Vagina (tissue), 2 donors: ENCODE results near the gene PXYLP1. TPM values are rescaled to one million over a fixed set of nuclear protein-coding genes. Genes with fewer than 3 reads are reported as not detected.

ENCODE experiments used
- DNase-seq, 2 donors: peaks; one replicate each; pipeline ENCODE4 v3.0.0-alpha.2; 2017; ENCODE audit errors: extremely low spot score in 2 of 2
- H3K27ac ChIP-seq: fragments of 200-600 bp; sonication (generic); one replicate; pipeline ENCODE4 v1.5.1; 2019
- H3K27me3 ChIP-seq: fragments of 200-600 bp; sonication (generic); one replicate; pipeline ENCODE4 v1.5.1; 2019
- H3K36me3 ChIP-seq, 2 donors: fragments of 200-600 bp; sonication (generic); one replicate each; pipeline ENCODE4 v1.5.1; 2017 to 2019
- H3K4me1 ChIP-seq: fragments of 200-600 bp; sonication (generic); one replicate; pipeline ENCODE4 v1.5.1; 2019
- H3K4me3 ChIP-seq, 2 donors: fragments of 200-600 bp; sonication (generic); 1 replicate in 1 of 2; 2 replicates in 1 of 2; pipeline ENCODE4 v1.5.1; 2016 to 2019
- H3K9me3 ChIP-seq: fragments of 200-600 bp; sonication (generic); one replicate; pipeline ENCODE4 v1.5.1; 2019
- POLR2A ChIP-seq, 2 donors: fragments of 450-650 bp; IDR thresholded peaks; one replicate each; pipeline ENCODE4 v1.6.1; 2017; ENCODE audit warnings: antibody characterized with exemption in 2 of 2, mild to moderate bottlenecking in 2 of 2, moderate library complexity in 2 of 2
- POLR2AphosphoS5 ChIP-seq, 2 donors: sonication (generic); formaldehyde crosslinking; IDR thresholded peaks; one replicate each; pipeline ENCODE4 v1.9.0; 2017; ENCODE audit warnings: antibody characterized with exemption in 2 of 2, mild to moderate bottlenecking in 2 of 2, low read depth in 1 of 2; ENCODE audit not compliant: insufficient read depth in 1 of 2
- intact Hi-C: fragments of 100-400 bp; cut with DNase I; formaldehyde crosslinking; loops from one replicate; pipeline ENCODE4 v1.15.1; 2023
- total RNA-seq: library from RNA; depleted of rRNA; stranded (reverse); fragments of >200 nt; gene quantifications from one replicate; pipeline ENCODE4 v1.2.3, GENCODE V29; 2016
- TF ChIP-seq, protein P1 (sequence below), 3 experiments: fragments of 450-650 bp in 2 of 3; fragments of 200-600 bp in 1 of 3; sonication (generic) in 1 of 3; IDR thresholded peaks; one replicate each; pipeline ENCODE4 v1.5.1; 2017 to 2019; ENCODE audit warnings: antibody characterized with exemption in 3 of 3, mild to moderate bottlenecking in 2 of 3, moderate library complexity in 2 of 3

Gene PXYLP1
- total RNA-seq, 1 donor from 2014 or later, result 16.7 TPM

- DNase-seq, result no peak
- no peaks in the 10 kb centered on the region for H3K9me3 ChIP-seq
- H3K27ac ChIP-seq, result no peak overlapping the region
- H3K4me1 ChIP-seq, result no peaks in the 10 kb centered on the region
- H3K36me3 ChIP-seq, result no peaks in the 10 kb centered on the region
- no peak overlapping the region for H3K4me3 ChIP-seq
- intact Hi-C loops, result no loop called here
- H3K27me3 ChIP-seq, result no peaks in the 10 kb centered on the region
- TF ChIP-seq, protein P1, sequence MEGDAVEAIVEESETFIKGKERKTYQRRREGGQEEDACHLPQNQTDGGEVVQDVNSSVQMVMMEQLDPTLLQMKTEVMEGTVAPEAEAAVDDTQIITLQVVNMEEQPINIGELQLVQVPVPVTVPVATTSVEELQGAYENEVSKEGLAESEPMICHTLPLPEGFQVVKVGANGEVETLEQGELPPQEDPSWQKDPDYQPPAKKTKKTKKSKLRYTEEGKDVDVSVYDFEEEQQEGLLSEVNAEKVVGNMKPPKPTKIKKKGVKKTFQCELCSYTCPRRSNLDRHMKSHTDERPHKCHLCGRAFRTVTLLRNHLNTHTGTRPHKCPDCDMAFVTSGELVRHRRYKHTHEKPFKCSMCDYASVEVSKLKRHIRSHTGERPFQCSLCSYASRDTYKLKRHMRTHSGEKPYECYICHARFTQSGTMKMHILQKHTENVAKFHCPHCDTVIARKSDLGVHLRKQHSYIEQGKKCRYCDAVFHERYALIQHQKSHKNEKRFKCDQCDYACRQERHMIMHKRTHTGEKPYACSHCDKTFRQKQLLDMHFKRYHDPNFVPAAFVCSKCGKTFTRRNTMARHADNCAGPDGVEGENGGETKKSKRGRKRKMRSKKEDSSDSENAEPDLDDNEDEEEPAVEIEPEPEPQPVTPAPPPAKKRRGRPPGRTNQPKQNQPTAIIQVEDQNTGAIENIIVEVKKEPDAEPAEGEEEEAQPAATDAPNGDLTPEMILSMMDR (IDR thresholded peaks at IDR 0.05), result no peak
- TF ChIP-seq POLR2A (IDR thresholded peaks at IDR 0.05) (no peak), POLR2AphosphoS5 (IDR thresholded peaks at IDR 0.05; ENCODE audit: insufficient read depth in 1 of 2, low read depth in 1 of 2) (no peak)
Measured at GRCh38 chr3:141332416-141332815, 100.8 kb downstream of the PXYLP1 start.

- TF ChIP-seq, protein P1 (IDR thresholded peaks at IDR 0.05), result no peak
- no peak for TF ChIP-seq POLR2AphosphoS5 (IDR thresholded peaks at IDR 0.05; ENCODE audit: insufficient read depth in 1 of 2, low read depth in 1 of 2)
- TF ChIP-seq POLR2A (IDR thresholded peaks at IDR 0.05), result no peak
- H3K4me3 ChIP-seq, result no peak overlapping the region
- no peak for DNase-seq
- H3K27me3 ChIP-seq, result no peaks in the 10 kb centered on the region
- H3K4me1 ChIP-seq, result no peaks in the 10 kb centered on the region
- no peaks in the 10 kb centered on the region for H3K36me3 ChIP-seq
- H3K27ac ChIP-seq, result no peak overlapping the region
- intact Hi-C loops, result no loop called here
- no peaks in the 10 kb centered on the region for H3K9me3 ChIP-seq
Measured at GRCh38 chr3:141333836-141334626, 102.4 kb downstream of the PXYLP1 start.

DNA sequence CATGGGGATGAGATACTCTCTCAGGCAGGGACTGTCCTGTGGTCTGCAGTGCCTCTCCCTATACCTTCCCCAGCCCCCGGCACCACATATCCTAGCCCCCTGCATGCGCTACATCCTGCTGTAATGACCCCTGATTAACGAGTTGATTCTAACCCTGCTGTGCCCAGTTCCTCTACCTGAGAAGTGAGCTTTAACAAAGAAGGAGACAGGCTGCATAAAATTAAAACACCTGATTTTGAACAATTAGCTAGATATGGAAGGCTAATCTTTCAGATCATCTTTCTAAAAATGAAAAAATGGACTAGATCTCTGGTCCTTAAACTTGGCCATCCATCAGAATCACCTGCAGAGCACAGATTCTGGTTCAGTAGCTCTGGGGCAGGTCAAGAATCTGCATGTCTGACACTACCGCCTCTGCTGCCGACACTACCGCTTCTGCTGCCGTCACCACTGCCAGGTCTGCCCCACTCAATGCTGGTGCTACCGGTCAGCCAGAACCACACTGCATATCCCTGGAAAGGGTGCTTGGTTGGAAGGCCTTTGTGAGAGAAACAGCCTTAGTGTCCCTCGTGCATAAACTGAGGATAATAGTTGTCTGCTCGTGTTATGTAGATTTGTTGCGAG lies 103.1 kb downstream of the PXYLP1 start:
- intact Hi-C loops, result no loop called here
- Histone ChIP-seq H3K4me1 (no peaks in the 10 kb centered on the region), H3K27ac (no peak overlapping the region), H3K36me3 (no peaks in the 10 kb centered on the region), H3K9me3 (no peaks in the 10 kb centered on the region), H3K27me3 (no peaks in the 10 kb centered on the region), H3K4me3 (no peak overlapping the region)
- DNase-seq, result no peak
- no peak for TF ChIP-seq POLR2A (IDR thresholded peaks at IDR 0.05)
- no peak for TF ChIP-seq POLR2AphosphoS5 (IDR thresholded peaks at IDR 0.05; ENCODE audit: insufficient read depth in 1 of 2, low read depth in 1 of 2)
- TF ChIP-seq, protein P1 (IDR thresholded peaks at IDR 0.05), result no peak

DNA sequence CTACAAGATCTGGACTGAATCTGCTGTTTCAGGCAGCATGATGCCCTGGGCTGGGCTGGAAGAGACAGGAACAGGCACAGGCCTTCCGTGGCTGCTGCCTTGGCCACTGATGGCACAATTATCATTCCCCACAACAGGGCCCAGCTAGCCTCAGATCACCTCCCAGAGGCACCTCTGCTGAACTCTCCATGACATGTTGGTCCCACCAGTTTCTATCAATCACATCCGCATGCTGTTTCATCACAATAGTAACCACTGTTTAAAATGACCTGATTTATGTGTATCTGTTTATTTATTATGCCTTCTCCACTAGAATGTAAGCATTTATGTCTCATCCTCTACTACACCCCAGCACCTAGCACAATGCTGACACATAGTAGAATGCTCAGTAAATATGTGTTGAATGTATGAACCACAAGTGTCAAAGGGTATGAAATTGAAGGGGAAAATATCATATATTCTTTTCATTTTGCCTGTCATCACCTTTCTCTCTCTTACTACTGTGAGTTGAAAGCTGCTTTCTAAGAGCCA lies 104.0 kb downstream of the PXYLP1 start:
- Histone ChIP-seq H3K4me3 (no peak overlapping the region), H3K27ac (no peak overlapping the region), H3K36me3 (no peaks in the 10 kb centered on the region), H3K4me1 (no peaks in the 10 kb centered on the region), H3K27me3 (no peaks in the 10 kb centered on the region), H3K9me3 (no peaks in the 10 kb centered on the region)
- TF ChIP-seq, protein P1 (IDR thresholded peaks at IDR 0.05), result no peak
- TF ChIP-seq POLR2AphosphoS5 (IDR thresholded peaks at IDR 0.05; ENCODE audit: insufficient read depth in 1 of 2, low read depth in 1 of 2) (no peak), POLR2A (IDR thresholded peaks at IDR 0.05) (no peak)
- intact Hi-C loops, result no loop called here
- DNase-seq, result no peak
